GM23248 (cell line): ENCODE measurements around the gene TBC1D25. TPM values are rescaled to one million over a fixed set of nuclear protein-coding genes. Genes with fewer than 3 reads are reported as not detected.
"Not testable (repeated sequence)": the region's sequence is repeated elsewhere in the genome, so short reads cannot be mapped to it uniquely, and the experiment has no call there.

ENCODE experiments used
- DNase-seq: peaks from one replicate; pipeline ENCODE4 v3.0.0-alpha.2; 2015
- H2AFZ ChIP-seq: fragments of 200-600 bp; sonication (generic); 2 replicates; pipeline ENCODE4 v1.6.1; 2016; ENCODE audit warnings: antibody characterized with exemption
- H3F3A ChIP-seq: fragments of 200-600 bp; sonication (generic); 2 replicates; pipeline ENCODE4 v1.6.1; 2016; ENCODE audit warnings: mild to moderate bottlenecking, antibody characterized with exemption, mixed run types; ENCODE audit not compliant: insufficient read depth
- H3K27ac ChIP-seq: fragments of 200-600 bp; sonication (generic); 2 replicates; pipeline ENCODE4 v1.5.1; 2016; ENCODE audit warnings: mild to moderate bottlenecking
- H3K27me3 ChIP-seq: fragments of 200-600 bp; sonication (generic); replicated peaks from 2 replicates; pipeline ENCODE4 v1.6.1; 2016; ENCODE audit warnings: mild to moderate bottlenecking; ENCODE audit not compliant: insufficient read depth
- H3K36me3 ChIP-seq: fragments of 200-600 bp; sonication (generic); 2 replicates; pipeline ENCODE4 v1.6.1; 2016; ENCODE audit warnings: low read depth, mild to moderate bottlenecking
- H3K4me1 ChIP-seq: fragments of 200-600 bp; sonication (generic); 2 replicates; pipeline ENCODE4 v1.6.1; 2016; ENCODE audit warnings: mild to moderate bottlenecking; ENCODE audit not compliant: insufficient read depth
- H3K4me2 ChIP-seq: fragments of 200-600 bp; sonication (generic); one replicate; pipeline ENCODE4 v1.6.1; 2016; ENCODE audit warnings: mild to moderate bottlenecking; ENCODE audit not compliant: unreplicated experiment
- H3K4me3 ChIP-seq: fragments of 200-600 bp; sonication (generic); 2 replicates; pipeline ENCODE4 v1.5.1; 2016; ENCODE audit warnings: mild to moderate bottlenecking
- H3K79me2 ChIP-seq: fragments of 200-600 bp; sonication (generic); 2 replicates; pipeline ENCODE4 v1.6.1; 2016; ENCODE audit warnings: mild to moderate bottlenecking; ENCODE audit not compliant: insufficient read depth
- H3K9ac ChIP-seq: fragments of 200-600 bp; sonication (generic); 2 replicates; pipeline ENCODE4 v1.6.1; 2016; ENCODE audit warnings: mild to moderate bottlenecking
- H3K9me2 ChIP-seq: fragments of 200-600 bp; sonication (generic); 2 replicates; pipeline ENCODE4 v1.6.1; 2016; ENCODE audit warnings: mixed run types, mild to moderate bottlenecking, moderate library complexity; ENCODE audit not compliant: insufficient read depth
- H3K9me3 ChIP-seq: fragments of 200-600 bp; sonication (generic); one replicate; pipeline ENCODE4 v1.6.1; 2017; ENCODE audit warnings: low read depth
- H4K20me1 ChIP-seq: fragments of 200-600 bp; sonication (generic); 2 replicates; pipeline ENCODE4 v1.6.0; 2016; ENCODE audit not compliant: insufficient read depth
- EZH2 ChIP-seq: fragments of 200-600 bp; sonication (generic); IDR thresholded peaks from 2 replicates; pipeline ENCODE4 v1.6.1; 2018; ENCODE audit warnings: antibody characterized with exemption, mild to moderate bottlenecking; ENCODE audit not compliant: insufficient read depth, poor library complexity, severe bottlenecking
- EZH2phosphoT487 ChIP-seq: fragments of 200-600 bp; sonication (generic); IDR thresholded peaks from 2 replicates; pipeline ENCODE4 v1.6.1; 2018; ENCODE audit warnings: antibody characterized with exemption, moderate library complexity, mild to moderate bottlenecking, low read depth; ENCODE audit not compliant: insufficient read depth
- WGBS, 2 experiments: methylation state at CpG; one replicate each; pipeline ENCODE4 v1.1.6; 2015 to 2017; ENCODE audit warnings: low lambda C conversion rate in 2 of 2, low coverage in 1 of 2; ENCODE audit errors: missing lambda C conversion rate in 2 of 2; 5-methylcytosine and 5-hydroxymethylcytosine counted together
- in situ Hi-C: fragments of 300-500 bp; cut with MboI; formaldehyde crosslinking; loops from 2 replicates; pipeline ENCODE4 v1.15.0; 2020
- polyA plus RNA-seq: library from polyadenylated mRNA; unstranded; fragments of >200 nt; fragmentation: Nextera tagmentation; extraction: Ambion mirVana; gene quantifications from 2 replicates; pipeline ENCODE4 v1.2.1, GENCODE V29; 2016
- total RNA-seq: library from RNA; depleted of rRNA; stranded (reverse); fragments of >200 nt; shearing (Covaris generic); gene quantifications from 2 replicates; pipeline ENCODE4 v1.2.3, GENCODE V29; 2014

Gene TBC1D25
- total and polyA plus RNA-seq, 2 experiments from 2014 or later, result 7.9 to 8.6 TPM

DNA sequence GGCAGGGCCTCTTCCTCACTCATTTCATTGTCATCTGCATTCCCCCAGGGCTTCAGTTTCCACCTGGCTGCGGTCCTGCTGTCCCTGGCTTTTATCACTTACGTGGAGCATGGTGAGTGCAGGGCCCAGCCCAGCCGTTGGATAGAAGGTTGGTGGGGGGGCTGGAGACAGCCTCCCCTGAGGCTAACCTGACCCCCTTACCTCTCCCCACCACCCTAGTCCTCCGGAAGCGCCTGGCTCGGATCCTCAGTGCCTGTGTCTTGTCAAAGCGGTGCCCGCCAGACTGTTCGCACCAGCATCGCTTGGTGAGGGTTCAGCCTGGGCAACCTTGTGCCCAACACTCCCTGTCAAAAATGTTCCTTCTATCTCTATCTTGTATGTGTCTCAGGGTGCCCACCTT lies 23.7 kb upstream of the TBC1D25 start:
- Histone ChIP-seq H3K4me1 (no peaks in the 10 kb centered on the region), H3K36me3 (no peaks in the 10 kb centered on the region), H3K9ac (no peak overlapping the region), H4K20me1 (no peaks in the 10 kb centered on the region), H3K9me3 (no peaks in the 10 kb centered on the region), H3K4me2 (no peak overlapping the region), H3K79me2 (no peaks in the 10 kb centered on the region), H3K27me3 (no peaks in the 10 kb centered on the region), H3K9me2 (no peaks in the 10 kb centered on the region), H2AFZ (no peak overlapping the region), H3K4me3 (no peak overlapping the region), H3K27ac (no peak overlapping the region), H3F3A (no peaks in the 10 kb centered on the region)
- WGBS, 2 experiments, result 91 to 97% methylated on average over 6 to 9 of the region's 10 CpGs
- TF ChIP-seq EZH2phosphoT487 (no peak), EZH2 (no peak)
- DNase-seq, result no peak
- in situ Hi-C loops, result no loop called here

GRCh38 chrX:48516285-48516684 lies 23.2 kb upstream of the TBC1D25 start:
- Histone ChIP-seq H3K27me3 (no peaks in the 10 kb centered on the region), H3K4me1 (no peaks in the 10 kb centered on the region), H4K20me1 (no peaks in the 10 kb centered on the region), H3K9ac (no peak overlapping the region), H3K79me2 (no peaks in the 10 kb centered on the region), H3F3A (no peaks in the 10 kb centered on the region), H3K4me3 (no peak overlapping the region), H2AFZ (no peak overlapping the region), H3K9me3 (no peaks in the 10 kb centered on the region), H3K27ac (no peak overlapping the region), H3K36me3 (no peaks in the 10 kb centered on the region), H3K9me2 (no peaks in the 10 kb centered on the region), H3K4me2 (no peak overlapping the region)
- DNase-seq, result no peak
- in situ Hi-C loops, result no loop called here
- TF ChIP-seq EZH2phosphoT487, result no peak
- no peak for TF ChIP-seq EZH2
- 90 to 92% methylated on average over 10 of the region's 10 CpGs for WGBS, 2 experiments

DNA sequence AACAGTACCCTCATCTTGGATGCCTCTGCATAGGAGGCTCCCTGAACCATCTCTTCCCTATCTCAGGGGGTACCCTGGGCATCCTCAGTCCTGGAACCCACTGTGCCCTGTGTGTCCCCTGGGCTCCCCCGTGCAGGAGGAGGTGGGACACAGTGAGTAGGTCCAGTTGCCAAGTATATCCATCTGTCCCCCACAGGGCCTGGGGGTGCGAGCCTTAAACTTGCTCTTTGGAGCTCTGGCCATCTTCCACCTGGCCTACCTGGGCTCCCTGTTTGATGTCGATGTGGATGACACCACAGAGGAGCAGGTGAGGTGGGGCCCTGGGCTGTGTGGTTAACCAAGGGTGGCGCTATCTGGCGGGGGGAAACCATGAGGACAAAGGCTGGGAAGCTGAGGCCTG lies 22.5 kb upstream of the TBC1D25 start:
- H4K20me1 ChIP-seq, result no peaks in the 10 kb centered on the region
- H3K36me3 ChIP-seq, result no peaks in the 10 kb centered on the region
- H3F3A ChIP-seq, result no peaks in the 10 kb centered on the region
- no peaks in the 10 kb centered on the region for H3K4me1 ChIP-seq
- no peak overlapping the region for H3K4me3 ChIP-seq
- H3K27ac ChIP-seq, result no peak overlapping the region
- H2AFZ ChIP-seq, result no peak overlapping the region
- H3K4me2 ChIP-seq, result no peak overlapping the region
- H3K79me2 ChIP-seq, result no peaks in the 10 kb centered on the region; the same call in 1 of the 2 replicates
- no peaks in the 10 kb centered on the region for H3K9me2 ChIP-seq
- in situ Hi-C loops, result no loop called here
- no peaks in the 10 kb centered on the region for H3K9me3 ChIP-seq
- TF ChIP-seq EZH2, result no peak
- no peak for TF ChIP-seq EZH2phosphoT487
- 100% methylated on average over 3 to 4 of the region's 5 CpGs for WGBS, 2 experiments
- no peak overlapping the region for H3K9ac ChIP-seq
- DNase-seq, result no peak
- H3K27me3 ChIP-seq, result no peaks in the 10 kb centered on the region

- WGBS, 2 experiments, result 57 to 86% methylated on average over 3 to 4 of the region's 4 CpGs
- H4K20me1 ChIP-seq, result not testable (repeated sequence)
These were observed 20.0 kb upstream of the TBC1D25 start for GRCh38 chrX:48519481-48519880.

GRCh38 chrX:48520455-48520854 lies 19.1 kb upstream of the TBC1D25 start:
- Histone ChIP-seq H3K9me2 (no peaks in the 10 kb centered on the region), H3K27ac (no peak overlapping the region), H3K36me3 (no peaks in the 10 kb centered on the region), H2AFZ (no peak overlapping the region), H3K4me3 (no peak overlapping the region), H3K79me2 (peaks cover 4% of the 10 kb centered on the region), H3K9ac (no peak overlapping the region), H4K20me1 (no peaks in the 10 kb centered on the region), H3K9me3 (no peaks in the 10 kb centered on the region), H3K4me1 (no peaks in the 10 kb centered on the region), H3K4me2 (no peak overlapping the region), H3K27me3 (no peaks in the 10 kb centered on the region), H3F3A (0 out of 2 replicates have a peak, but pooled peaks cover 6% of the 10 kb centered on the region)
- no peak for DNase-seq
- in situ Hi-C loops, result no loop called here
- 100% methylated on average over 1 to 2 of the region's 2 CpGs for WGBS, 2 experiments
- TF ChIP-seq EZH2, result no peak
- TF ChIP-seq EZH2phosphoT487, result no peak

More at GRCh38 chrX:48519481-48519880, 20.0 kb upstream of the TBC1D25 start:
- H3F3A ChIP-seq, H2AFZ ChIP-seq, H3K27ac ChIP-seq, H3K36me3 ChIP-seq, in situ Hi-C loops, H3K27me3 ChIP-seq, H3K4me2 ChIP-seq, H3K4me1 ChIP-seq, H3K9me3 ChIP-seq, H3K79me2 ChIP-seq, H3K9me2 ChIP-seq, H3K4me3 ChIP-seq, DNase-seq, H3K9ac ChIP-seq: not testable (repeated sequence)
